Choroid plexus epithelial cell (primary cell): ENCODE measurements around the gene PTPRG.
A peak's percentile ranks its signal among the peaks of the same experiment; 100 is the strongest.

Source experiments
- DNase-seq: peaks from one replicate; pipeline ENCODE4 v3.0.0-alpha.2; 2010; ENCODE audit warnings: low read depth
- H3K4me3 ChIP-seq: 2 replicates; pipeline ENCODE4 v1.5.1; 2011; ENCODE audit warnings: low read depth, mild to moderate bottlenecking, control low read depth, low read length, moderate library complexity
- CTCF ChIP-seq: conservative IDR thresholded peaks from 2 replicates; pipeline ENCODE4 v1.5.1; 2011; ENCODE audit warnings: low read depth, mild to moderate bottlenecking, control low read depth, inconsistent platforms, low read length, moderate library complexity

PTPRG gene

GRCh38 chr3:61570813-61571212 lies 9.4 kb downstream of the PTPRG start:
- peak; percentile 29 for DNase-seq

DNA sequence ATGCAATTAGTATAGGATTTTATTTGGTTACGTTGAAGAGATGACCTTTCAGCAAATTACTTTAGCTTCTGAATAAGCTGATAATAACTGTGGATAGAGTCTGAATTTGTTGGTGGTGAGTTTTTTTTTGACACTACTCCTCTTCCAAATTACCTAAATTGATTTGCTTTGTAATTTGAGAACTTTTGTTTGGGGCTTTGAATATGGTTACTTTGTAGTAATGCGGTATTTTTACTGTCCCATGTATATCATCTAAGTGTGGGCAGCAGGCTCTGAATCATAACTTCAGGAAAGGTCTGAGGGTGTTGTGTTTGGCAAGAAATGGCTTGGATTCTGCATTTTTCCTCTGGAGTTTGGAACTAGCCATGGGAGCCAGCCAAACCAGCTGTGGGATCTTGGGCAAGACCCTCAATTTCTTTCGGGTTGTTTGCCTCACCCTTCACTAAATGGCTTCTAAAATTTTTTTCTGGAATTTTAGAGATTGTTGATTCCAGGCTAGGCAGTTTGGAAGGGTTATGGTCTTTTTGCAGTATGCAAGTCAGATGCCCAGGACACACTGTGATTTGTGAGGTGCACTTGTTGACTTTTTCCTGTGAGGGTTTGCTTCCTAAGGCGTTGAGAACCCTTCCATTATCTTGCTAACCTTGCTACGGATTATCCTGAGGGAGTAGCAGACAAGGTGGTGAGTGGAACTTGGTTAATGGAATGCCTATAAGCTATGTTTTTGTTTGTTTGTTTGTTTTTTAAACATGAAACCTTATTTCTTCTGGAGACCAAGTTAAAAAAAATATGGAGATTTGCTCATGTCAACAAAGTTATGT lies 10.4 kb downstream of the PTPRG start:
- no peak for TF ChIP-seq CTCF
- peak; percentile 63 for DNase-seq
- H3K4me3 ChIP-seq, result no peak overlapping the region

More at GRCh38 chr3:61570813-61571212, 9.4 kb downstream of the PTPRG start:
- no peak for TF ChIP-seq CTCF
- H3K4me3 ChIP-seq, result no peak overlapping the region

DNA sequence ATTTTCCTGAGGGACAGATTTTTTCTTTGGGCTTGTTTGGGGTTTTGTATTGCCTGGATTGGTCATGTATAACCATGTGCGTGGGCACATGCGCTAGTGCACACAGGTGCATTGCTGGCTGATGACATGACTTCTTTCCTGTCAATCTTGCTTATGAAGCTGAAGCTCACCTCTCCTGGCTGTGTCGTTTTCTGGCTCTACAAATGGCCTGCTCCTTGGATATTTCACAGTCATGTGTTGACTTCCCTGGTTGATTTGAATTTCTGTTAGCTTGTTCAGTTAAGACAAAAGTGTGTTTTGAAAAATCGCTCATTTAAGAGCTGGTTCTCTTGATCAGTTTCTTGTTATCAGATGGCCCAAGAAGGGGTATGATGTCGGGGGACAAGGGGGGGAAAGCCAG lies 11.5 kb downstream of the PTPRG start:
- no peak overlapping the region for H3K4me3 ChIP-seq
- no peak for TF ChIP-seq CTCF
- no peak for DNase-seq

DNA sequence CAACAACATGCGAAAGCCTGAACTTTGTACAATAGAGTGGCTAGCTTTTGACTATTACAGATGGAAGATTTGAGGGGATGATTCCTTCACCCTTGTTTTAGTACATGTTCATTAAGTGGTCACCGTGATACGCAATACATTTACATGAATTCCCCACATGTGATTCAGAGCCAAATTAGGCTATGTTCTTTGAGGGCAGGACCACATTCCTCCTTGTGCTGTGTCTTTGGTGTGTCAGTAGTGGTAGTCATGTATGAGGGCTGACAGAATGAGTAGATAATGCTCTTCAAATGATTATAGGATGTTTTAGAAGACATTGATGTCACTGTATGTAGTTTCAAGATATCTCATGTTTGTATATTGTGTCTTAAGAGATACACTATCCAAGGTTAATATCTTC lies 12.1 kb downstream of the PTPRG start:
- TF ChIP-seq CTCF, result no peak

DNA sequence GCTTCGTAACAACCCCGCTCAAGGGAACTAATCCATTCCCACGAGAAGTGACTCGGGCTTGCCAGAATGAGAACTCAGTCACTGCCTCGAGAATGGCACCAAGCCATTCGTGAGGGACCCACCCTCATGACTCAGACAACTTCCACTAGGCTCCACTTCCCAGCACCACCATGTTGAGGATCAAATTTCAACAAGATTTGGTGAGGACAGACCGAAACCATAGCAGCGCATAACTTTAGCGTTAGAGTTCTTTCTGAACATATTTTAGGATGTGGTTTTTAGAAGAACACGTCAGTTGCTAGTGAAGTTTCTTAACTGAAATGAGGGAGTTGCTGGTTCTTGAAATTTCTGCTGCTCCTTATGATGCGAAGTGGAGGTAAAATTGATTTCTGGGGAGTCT lies 13.5 kb downstream of the PTPRG start:
- TF ChIP-seq CTCF, result no peak
- H3K4me3 ChIP-seq, result peak overlapping the region; percentile 14
- peak; percentile 99 for DNase-seq

More for the DNA sequence above, 12.1 kb downstream of the PTPRG start:
- H3K4me3 ChIP-seq, result no peak overlapping the region
- peak; percentile 12 for DNase-seq

DNA sequence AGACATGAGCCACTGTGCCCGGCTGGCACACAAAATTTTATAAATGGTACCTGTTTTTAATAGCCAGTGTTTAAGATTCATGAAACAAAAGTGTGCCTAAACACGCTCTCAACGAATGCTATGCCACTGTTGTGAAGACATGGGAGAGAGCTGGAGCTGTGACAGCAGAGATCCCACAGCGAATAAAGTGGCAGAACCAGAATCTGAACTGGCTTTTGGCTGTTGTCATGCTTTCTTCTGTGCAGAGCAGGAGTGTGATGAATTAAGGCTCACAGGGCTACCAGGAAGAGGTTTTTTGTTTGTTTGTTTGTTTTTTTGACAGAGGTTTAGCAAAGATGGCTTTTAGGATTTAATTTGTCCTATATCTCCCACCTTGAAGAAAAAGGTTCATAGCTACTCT lies 14.5 kb downstream of the PTPRG start:
- TF ChIP-seq CTCF, result no peak
- H3K4me3 ChIP-seq, result no peak overlapping the region
- DNase-seq, result no peak

- TF ChIP-seq CTCF, result no peak
- DNase-seq, result no peak
- no peak overlapping the region for H3K4me3 ChIP-seq
Observed at GRCh38 chr3:61577760-61578159, 16.4 kb downstream of the PTPRG start.
